ENCODE results near the gene FYN.

FYN gene

GRCh38 chr6:111628142-111628850 is 245.0 kb downstream of the FYN start:
- Histone ChIP-seq H3K36me3 (ENCODE audit: control insufficient read depth, insufficient read depth, low read length) (no peaks in the 10 kb centered on the region), H3K27me3 (ENCODE audit: control insufficient read depth, insufficient read depth, low read length) (no peaks in the 10 kb centered on the region), H3K4me3 (ENCODE audit: low read length) (no peak overlapping the region), H3K9ac (ENCODE audit: low read length) (no peak overlapping the region), H3K4me1 (ENCODE audit: control insufficient read depth, insufficient read depth, low read length) (peaks cover 8% of the 10 kb centered on the region), H3K9me3 (ENCODE audit: control insufficient read depth, low read length) (no peaks in the 10 kb centered on the region)

- H3K4me3 ChIP-seq (ENCODE audit: low read length) = no peak overlapping the region
- no peak overlapping the region for H3K9ac ChIP-seq (ENCODE audit: low read length)
- no peaks in the 10 kb centered on the region for H3K9me3 ChIP-seq (ENCODE audit: control insufficient read depth, low read length)
- H3K27me3 ChIP-seq (ENCODE audit: control insufficient read depth, insufficient read depth, low read length) = no peaks in the 10 kb centered on the region
- no peaks in the 10 kb centered on the region for H3K4me1 ChIP-seq (ENCODE audit: control insufficient read depth, insufficient read depth, low read length)
- H3K36me3 ChIP-seq (ENCODE audit: control insufficient read depth, insufficient read depth, low read length) = no peaks in the 10 kb centered on the region
Measured at GRCh38 chr6:111626441-111626840, 246.8 kb downstream of the FYN start.

- H3K27me3 ChIP-seq (ENCODE audit: control insufficient read depth, insufficient read depth, low read length) = no peaks in the 10 kb centered on the region
- H3K4me3 ChIP-seq (ENCODE audit: low read length) = no peak overlapping the region
- H3K9ac ChIP-seq (ENCODE audit: low read length) = no peak overlapping the region
- no peaks in the 10 kb centered on the region for H3K36me3 ChIP-seq (ENCODE audit: control insufficient read depth, insufficient read depth, low read length)
- no peaks in the 10 kb centered on the region for H3K9me3 ChIP-seq (ENCODE audit: control insufficient read depth, low read length)
- no peaks in the 10 kb centered on the region for H3K4me1 ChIP-seq (ENCODE audit: control insufficient read depth, insufficient read depth, low read length)
Measured at GRCh38 chr6:111625461-111626391, 247.5 kb downstream of the FYN start.

- H3K4me3 ChIP-seq (ENCODE audit: low read length) = no peak overlapping the region
- no peak overlapping the region for H3K9ac ChIP-seq (ENCODE audit: low read length)
- H3K4me1 ChIP-seq (ENCODE audit: control insufficient read depth, insufficient read depth, low read length) = peaks cover 7% of the 10 kb centered on the region
- no peaks in the 10 kb centered on the region for H3K9me3 ChIP-seq (ENCODE audit: control insufficient read depth, low read length)
- H3K36me3 ChIP-seq (ENCODE audit: control insufficient read depth, insufficient read depth, low read length) = no peaks in the 10 kb centered on the region
- H3K27me3 ChIP-seq (ENCODE audit: control insufficient read depth, insufficient read depth, low read length) = no peaks in the 10 kb centered on the region
Measured at GRCh38 chr6:111625099-111625416, 248.2 kb downstream of the FYN start.

- H3K9ac ChIP-seq (ENCODE audit: low read length) = no peak overlapping the region
- H3K9me3 ChIP-seq (ENCODE audit: control insufficient read depth, low read length) = no peaks in the 10 kb centered on the region
- no peaks in the 10 kb centered on the region for H3K36me3 ChIP-seq (ENCODE audit: control insufficient read depth, insufficient read depth, low read length)
- peaks cover 10% of the 10 kb centered on the region for H3K4me1 ChIP-seq (ENCODE audit: control insufficient read depth, insufficient read depth, low read length)
- H3K27me3 ChIP-seq (ENCODE audit: control insufficient read depth, insufficient read depth, low read length) = no peaks in the 10 kb centered on the region
- H3K4me3 ChIP-seq (ENCODE audit: low read length) = no peak overlapping the region
Measured at GRCh38 chr6:111624401-111625098, 248.7 kb downstream of the FYN start.

- peaks cover 10% of the 10 kb centered on the region for H3K4me1 ChIP-seq (ENCODE audit: control insufficient read depth, insufficient read depth, low read length)
- H3K27me3 ChIP-seq (ENCODE audit: control insufficient read depth, insufficient read depth, low read length) = no peaks in the 10 kb centered on the region
- no peaks in the 10 kb centered on the region for H3K36me3 ChIP-seq (ENCODE audit: control insufficient read depth, insufficient read depth, low read length)
- H3K4me3 ChIP-seq (ENCODE audit: low read length) = no peak overlapping the region
- H3K9ac ChIP-seq (ENCODE audit: low read length) = no peak overlapping the region
- H3K9me3 ChIP-seq (ENCODE audit: control insufficient read depth, low read length) = no peaks in the 10 kb centered on the region
Measured at GRCh38 chr6:111623046-111623718, 250.1 kb downstream of the FYN start.

GRCh38 chr6:111620169-111620568 is 253.1 kb downstream of the FYN start:
- H3K27me3 ChIP-seq (ENCODE audit: control insufficient read depth, insufficient read depth, low read length) = no peaks in the 10 kb centered on the region
- no peaks in the 10 kb centered on the region for H3K9me3 ChIP-seq (ENCODE audit: control insufficient read depth, low read length)
- H3K4me1 ChIP-seq (ENCODE audit: control insufficient read depth, insufficient read depth, low read length) = peaks cover 17% of the 10 kb centered on the region
- no peaks in the 10 kb centered on the region for H3K36me3 ChIP-seq (ENCODE audit: control insufficient read depth, insufficient read depth, low read length)
- no peak overlapping the region for H3K9ac ChIP-seq (ENCODE audit: low read length)
- no peak overlapping the region for H3K4me3 ChIP-seq (ENCODE audit: low read length)

GRCh38 chr6:111618407-111618806 is 254.8 kb downstream of the FYN start:
- no peak overlapping the region for H3K9ac ChIP-seq (ENCODE audit: low read length)
- no peak overlapping the region for H3K4me3 ChIP-seq (ENCODE audit: low read length)
- no peaks in the 10 kb centered on the region for H3K36me3 ChIP-seq (ENCODE audit: control insufficient read depth, insufficient read depth, low read length)
- H3K9me3 ChIP-seq (ENCODE audit: control insufficient read depth, low read length) = no peaks in the 10 kb centered on the region
- no peaks in the 10 kb centered on the region for H3K27me3 ChIP-seq (ENCODE audit: control insufficient read depth, insufficient read depth, low read length)
- peaks cover 24% of the 10 kb centered on the region for H3K4me1 ChIP-seq (ENCODE audit: control insufficient read depth, insufficient read depth, low read length)

GRCh38 chr6:111617149-111617548 is 256.1 kb downstream of the FYN start:
- Histone ChIP-seq H3K4me3 (ENCODE audit: low read length) (no peak overlapping the region), H3K9me3 (ENCODE audit: control insufficient read depth, low read length) (no peaks in the 10 kb centered on the region), H3K4me1 (ENCODE audit: control insufficient read depth, insufficient read depth, low read length) (peaks cover 24% of the 10 kb centered on the region), H3K36me3 (ENCODE audit: control insufficient read depth, insufficient read depth, low read length) (no peaks in the 10 kb centered on the region), H3K9ac (ENCODE audit: low read length) (no peak overlapping the region), H3K27me3 (ENCODE audit: control insufficient read depth, insufficient read depth, low read length) (no peaks in the 10 kb centered on the region)

- Histone ChIP-seq H3K9ac (ENCODE audit: low read length) (no peak overlapping the region), H3K27me3 (ENCODE audit: control insufficient read depth, insufficient read depth, low read length) (no peaks in the 10 kb centered on the region), H3K9me3 (ENCODE audit: control insufficient read depth, low read length) (peaks cover 2% of the 10 kb centered on the region), H3K4me3 (ENCODE audit: low read length) (no peak overlapping the region), H3K36me3 (ENCODE audit: control insufficient read depth, insufficient read depth, low read length) (no peaks in the 10 kb centered on the region), H3K4me1 (ENCODE audit: control insufficient read depth, insufficient read depth, low read length) (peaks cover 24% of the 10 kb centered on the region)
Measured at GRCh38 chr6:111615916-111616612, 257.2 kb downstream of the FYN start.

GRCh38 chr6:111614833-111615582 is 258.2 kb downstream of the FYN start:
- Histone ChIP-seq H3K27me3 (ENCODE audit: control insufficient read depth, insufficient read depth, low read length) (no peaks in the 10 kb centered on the region), H3K4me1 (ENCODE audit: control insufficient read depth, insufficient read depth, low read length) (peaks cover 24% of the 10 kb centered on the region), H3K36me3 (ENCODE audit: control insufficient read depth, insufficient read depth, low read length) (no peaks in the 10 kb centered on the region), H3K4me3 (ENCODE audit: low read length) (no peak overlapping the region), H3K9ac (ENCODE audit: low read length) (no peak overlapping the region), H3K9me3 (ENCODE audit: control insufficient read depth, low read length) (peaks cover 4% of the 10 kb centered on the region)

Measured in mucosa of stomach (tissue), 1 donor.